GM23248 (cell line): Measurements from ENCODE around the gene BMP2. TPM values are rescaled to one million over a fixed set of nuclear protein-coding genes. Genes with fewer than 3 reads are reported as not detected.

Experiments
- DNase-seq: peaks from one replicate; pipeline ENCODE4 v3.0.0-alpha.2; 2015
- H2AFZ ChIP-seq: fragments of 200-600 bp; sonication (generic); 2 replicates; pipeline ENCODE4 v1.6.1; 2016; ENCODE audit warnings: antibody characterized with exemption
- H3F3A ChIP-seq: fragments of 200-600 bp; sonication (generic); 2 replicates; pipeline ENCODE4 v1.6.1; 2016; ENCODE audit warnings: mild to moderate bottlenecking, antibody characterized with exemption, mixed run types; ENCODE audit not compliant: insufficient read depth
- H3K27ac ChIP-seq: fragments of 200-600 bp; sonication (generic); 2 replicates; pipeline ENCODE4 v1.5.1; 2016; ENCODE audit warnings: mild to moderate bottlenecking
- H3K27me3 ChIP-seq: fragments of 200-600 bp; sonication (generic); replicated peaks from 2 replicates; pipeline ENCODE4 v1.6.1; 2016; ENCODE audit warnings: mild to moderate bottlenecking; ENCODE audit not compliant: insufficient read depth
- H3K36me3 ChIP-seq: fragments of 200-600 bp; sonication (generic); 2 replicates; pipeline ENCODE4 v1.6.1; 2016; ENCODE audit warnings: low read depth, mild to moderate bottlenecking
- H3K4me1 ChIP-seq: fragments of 200-600 bp; sonication (generic); 2 replicates; pipeline ENCODE4 v1.6.1; 2016; ENCODE audit warnings: mild to moderate bottlenecking; ENCODE audit not compliant: insufficient read depth
- H3K4me2 ChIP-seq: fragments of 200-600 bp; sonication (generic); one replicate; pipeline ENCODE4 v1.6.1; 2016; ENCODE audit warnings: mild to moderate bottlenecking; ENCODE audit not compliant: unreplicated experiment
- H3K4me3 ChIP-seq: fragments of 200-600 bp; sonication (generic); 2 replicates; pipeline ENCODE4 v1.5.1; 2016; ENCODE audit warnings: mild to moderate bottlenecking
- H3K79me2 ChIP-seq: fragments of 200-600 bp; sonication (generic); 2 replicates; pipeline ENCODE4 v1.6.1; 2016; ENCODE audit warnings: mild to moderate bottlenecking; ENCODE audit not compliant: insufficient read depth
- H3K9ac ChIP-seq: fragments of 200-600 bp; sonication (generic); 2 replicates; pipeline ENCODE4 v1.6.1; 2016; ENCODE audit warnings: mild to moderate bottlenecking
- H3K9me2 ChIP-seq: fragments of 200-600 bp; sonication (generic); 2 replicates; pipeline ENCODE4 v1.6.1; 2016; ENCODE audit warnings: mixed run types, mild to moderate bottlenecking, moderate library complexity; ENCODE audit not compliant: insufficient read depth
- H3K9me3 ChIP-seq: fragments of 200-600 bp; sonication (generic); one replicate; pipeline ENCODE4 v1.6.1; 2017; ENCODE audit warnings: low read depth
- H4K20me1 ChIP-seq: fragments of 200-600 bp; sonication (generic); 2 replicates; pipeline ENCODE4 v1.6.0; 2016; ENCODE audit not compliant: insufficient read depth
- EZH2 ChIP-seq: fragments of 200-600 bp; sonication (generic); IDR thresholded peaks from 2 replicates; pipeline ENCODE4 v1.6.1; 2018; ENCODE audit warnings: antibody characterized with exemption, mild to moderate bottlenecking; ENCODE audit not compliant: insufficient read depth, poor library complexity, severe bottlenecking
- EZH2phosphoT487 ChIP-seq: fragments of 200-600 bp; sonication (generic); IDR thresholded peaks from 2 replicates; pipeline ENCODE4 v1.6.1; 2018; ENCODE audit warnings: antibody characterized with exemption, moderate library complexity, mild to moderate bottlenecking, low read depth; ENCODE audit not compliant: insufficient read depth
- WGBS, 2 experiments: methylation state at CpG; one replicate each; pipeline ENCODE4 v1.1.6; 2015 to 2017; ENCODE audit warnings: low lambda C conversion rate in 2 of 2, low coverage in 1 of 2; ENCODE audit errors: missing lambda C conversion rate in 2 of 2; 5-methylcytosine and 5-hydroxymethylcytosine counted together
- in situ Hi-C: fragments of 300-500 bp; cut with MboI; formaldehyde crosslinking; loops from 2 replicates; pipeline ENCODE4 v1.15.0; 2020
- polyA plus RNA-seq: library from polyadenylated mRNA; unstranded; fragments of >200 nt; fragmentation: Nextera tagmentation; extraction: Ambion mirVana; gene quantifications from 2 replicates; pipeline ENCODE4 v1.2.1, GENCODE V29; 2016
- total RNA-seq: library from RNA; depleted of rRNA; stranded (reverse); fragments of >200 nt; shearing (Covaris generic); gene quantifications from 2 replicates; pipeline ENCODE4 v1.2.3, GENCODE V29; 2014

BMP2 gene
- total and polyA plus RNA-seq, 2 experiments from 2014 or later, result 0.33 to 0.76 TPM

- WGBS, 2 experiments, result 66 to 70% methylated on average over 9 of the region's 9 CpGs
- no peaks in the 10 kb centered on the region for H3K4me1 ChIP-seq
- no peak overlapping the region for H3K4me2 ChIP-seq
- in situ Hi-C loops, result no loop called here
- H3K27ac ChIP-seq, result no peak overlapping the region
- no peaks in the 10 kb centered on the region for H3K9me2 ChIP-seq
- H2AFZ ChIP-seq, result no peak overlapping the region
- H3K4me3 ChIP-seq, result no peak overlapping the region
- H3K9ac ChIP-seq, result no peak overlapping the region
- DNase-seq, result no peak
- no peaks in the 10 kb centered on the region for H3F3A ChIP-seq
- no peaks in the 10 kb centered on the region for H3K36me3 ChIP-seq
- TF ChIP-seq EZH2 (no peak), EZH2phosphoT487 (no peak)
- H3K27me3 ChIP-seq, result no peaks in the 10 kb centered on the region
- no peaks in the 10 kb centered on the region for H3K9me3 ChIP-seq
- no peaks in the 10 kb centered on the region for H3K79me2 ChIP-seq
- no peaks in the 10 kb centered on the region for H4K20me1 ChIP-seq
Measured at GRCh38 chr20:6730672-6731328, 36.7 kb upstream of the BMP2 start.

- Histone ChIP-seq H3K4me3 (no peak overlapping the region), H3K9me2 (no peaks in the 10 kb centered on the region), H3K79me2 (no peaks in the 10 kb centered on the region), H3K27me3 (no peaks in the 10 kb centered on the region), H3K4me2 (no peak overlapping the region), H3F3A (no peaks in the 10 kb centered on the region), H4K20me1 (no peaks in the 10 kb centered on the region), H3K4me1 (no peaks in the 10 kb centered on the region), H3K36me3 (no peaks in the 10 kb centered on the region), H3K9ac (no peak overlapping the region), H3K9me3 (no peaks in the 10 kb centered on the region), H2AFZ (no peak overlapping the region), H3K27ac (no peak overlapping the region)
- TF ChIP-seq EZH2, result no peak
- no peak for TF ChIP-seq EZH2phosphoT487
- in situ Hi-C loops, result no loop called here
- 7 to 9% methylated on average over 3 of the region's 3 CpGs for WGBS, 2 experiments
- DNase-seq, result no peak
Measured at GRCh38 chr20:6732001-6732447, 35.5 kb upstream of the BMP2 start.

- H2AFZ ChIP-seq, result no peak overlapping the region
- in situ Hi-C loops, result no loop called here
- H4K20me1 ChIP-seq, result no peaks in the 10 kb centered on the region
- H3K27me3 ChIP-seq, result 0 out of 2 replicates have a peak, but pooled peaks cover under 1% of the 10 kb centered on the region
- no peak overlapping the region for H3K27ac ChIP-seq
- H3K4me1 ChIP-seq, result no peaks in the 10 kb centered on the region
- no peak overlapping the region for H3K4me2 ChIP-seq
- no peaks in the 10 kb centered on the region for H3K79me2 ChIP-seq
- no peaks in the 10 kb centered on the region for H3K9me2 ChIP-seq
- H3K9ac ChIP-seq, result no peak overlapping the region
- no peak overlapping the region for H3K4me3 ChIP-seq
- TF ChIP-seq EZH2 (no peak), EZH2phosphoT487 (no peak)
- no peak for DNase-seq
- WGBS, 2 experiments, result 63 to 71% methylated on average over 6 of the region's 6 CpGs
- H3K36me3 ChIP-seq, result no peaks in the 10 kb centered on the region
- no peaks in the 10 kb centered on the region for H3F3A ChIP-seq
- no peaks in the 10 kb centered on the region for H3K9me3 ChIP-seq
Measured at GRCh38 chr20:6732851-6733250, 34.6 kb upstream of the BMP2 start.

- no peak for DNase-seq
- Histone ChIP-seq H3K9ac (no peak overlapping the region), H3K27me3 (0 out of 2 replicates have a peak, but pooled peaks cover 8% of the 10 kb centered on the region), H3K9me3 (no peaks in the 10 kb centered on the region), H3F3A (no peaks in the 10 kb centered on the region), H3K4me2 (no peak overlapping the region), H3K9me2 (no peaks in the 10 kb centered on the region), H3K27ac (no peak overlapping the region), H3K4me1 (no peaks in the 10 kb centered on the region), H4K20me1 (no peaks in the 10 kb centered on the region), H3K79me2 (no peaks in the 10 kb centered on the region), H2AFZ (no peak overlapping the region), H3K36me3 (no peaks in the 10 kb centered on the region), H3K4me3 (no peak overlapping the region)
- TF ChIP-seq EZH2, result no peak
- TF ChIP-seq EZH2phosphoT487, result no peak
- WGBS, 2 experiments, result 18 to 24% methylated on average over 1 of the region's 1 CpG
- in situ Hi-C loops, result no loop called here
Measured at GRCh38 chr20:6733965-6734364, 33.5 kb upstream of the BMP2 start.
